Neural progenitor cell (in vitro differentiated cells): ENCODE results near the gene FRAT1. TPM values are rescaled to one million over a fixed set of nuclear protein-coding genes. Genes with fewer than 3 reads are reported as not detected.
A peak's percentile ranks its signal among the peaks of the same experiment; 100 is the strongest.

Experiments used
- DNase-seq: peaks from one replicate; pipeline ENCODE4 v3.0.0-alpha.2; 2016; ENCODE audit warnings: low spot score
- H2AFZ ChIP-seq: fragments of 200-600 bp; sonication (generic); replicated peaks from 2 replicates; pipeline ENCODE4 v1.6.1; 2016; ENCODE audit warnings: antibody characterized with exemption
- H3F3A ChIP-seq: fragments of 200-600 bp; sonication (generic); 2 replicates; pipeline ENCODE4 v1.6.1; 2016; ENCODE audit warnings: antibody characterized with exemption, low read depth
- H3K27ac ChIP-seq: fragments of 200-600 bp; sonication (generic); 2 replicates; pipeline ENCODE4 v1.5.1; 2016; ENCODE audit warnings: mild to moderate bottlenecking
- H3K27me3 ChIP-seq: fragments of 200-600 bp; sonication (generic); 2 replicates; pipeline ENCODE4 v1.6.1; 2016; ENCODE audit warnings: mild to moderate bottlenecking, moderate library complexity
- H3K36me3 ChIP-seq: fragments of 200-600 bp; sonication (generic); 2 replicates; pipeline ENCODE4 v1.5.1; 2016
- H3K4me1 ChIP-seq: fragments of 200-600 bp; sonication (generic); 2 replicates; pipeline ENCODE4 v1.6.1; 2016; ENCODE audit warnings: mixed run types
- H3K4me2 ChIP-seq: fragments of 200-600 bp; sonication (generic); 2 replicates; pipeline ENCODE4 v1.6.1; 2016
- H3K4me3 ChIP-seq: fragments of 200-600 bp; sonication (generic); 2 replicates; pipeline ENCODE4 v1.5.1; 2016
- H3K79me2 ChIP-seq: fragments of 200-600 bp; sonication (generic); 2 replicates; pipeline ENCODE4 v1.6.1; 2016; ENCODE audit warnings: low read depth
- H3K9ac ChIP-seq: fragments of 200-600 bp; sonication (generic); 2 replicates; pipeline ENCODE4 v1.6.1; 2016
- H3K9me3 ChIP-seq: fragments of 200-600 bp; sonication (generic); 2 replicates; pipeline ENCODE4 v1.5.1; 2016; ENCODE audit warnings: low read depth
- H4K20me1 ChIP-seq: fragments of 200-600 bp; sonication (generic); 2 replicates; pipeline ENCODE4 v1.6.1; 2016; ENCODE audit warnings: low read depth
- H3K27ac Mint-ChIP-seq: 3 replicates; pipeline ENCODE4 v1.8.0; 2021; ENCODE audit warnings: mixed read lengths
- H3K27me3 Mint-ChIP-seq: 2 replicates; pipeline ENCODE4 v1.8.0; 2022; ENCODE audit warnings: low read depth, mild to moderate bottlenecking, inconsistent platforms, moderate library complexity, mixed read lengths; ENCODE audit not compliant: insufficient read depth
- H3K36me3 Mint-ChIP-seq: 3 replicates; pipeline ENCODE4 v1.8.0; 2021; ENCODE audit warnings: mixed read lengths
- H3K4me1 Mint-ChIP-seq: 3 replicates; pipeline ENCODE4 v1.8.0; 2021; ENCODE audit warnings: mixed read lengths
- H3K4me3 Mint-ChIP-seq: 3 replicates; pipeline ENCODE4 v1.8.0; 2021; ENCODE audit warnings: mild to moderate bottlenecking, moderate library complexity, mixed read lengths
- H3K9me3 Mint-ChIP-seq: 3 replicates; pipeline ENCODE4 v1.8.0; 2020; ENCODE audit warnings: mixed read lengths
- CTCF ChIP-seq: fragments of 200-600 bp; sonication (generic); IDR thresholded peaks from 2 replicates; pipeline ENCODE4 v1.5.1; 2017; ENCODE audit warnings: antibody characterized with exemption, mild to moderate bottlenecking
- EZH2 ChIP-seq: fragments of 200-600 bp; sonication (generic); IDR thresholded peaks from 2 replicates; pipeline ENCODE4 v1.6.1; 2017; ENCODE audit warnings: antibody characterized with exemption, mild to moderate bottlenecking, moderate library complexity
- EZH2phosphoT487 ChIP-seq: fragments of 200-600 bp; sonication (generic); IDR thresholded peaks from 2 replicates; pipeline ENCODE4 v1.6.1; 2017; ENCODE audit warnings: antibody characterized with exemption
- total RNA-seq: library from RNA; depleted of rRNA; stranded (reverse); fragments of >200 nt; gene quantifications from 2 replicates; pipeline ENCODE4 v1.2.3, GENCODE V29; 2015; ENCODE audit warnings: low replicate concordance

FRAT1 gene
- total RNA-seq, 1 donor from 2014 or later: 2.0 TPM

DNA sequence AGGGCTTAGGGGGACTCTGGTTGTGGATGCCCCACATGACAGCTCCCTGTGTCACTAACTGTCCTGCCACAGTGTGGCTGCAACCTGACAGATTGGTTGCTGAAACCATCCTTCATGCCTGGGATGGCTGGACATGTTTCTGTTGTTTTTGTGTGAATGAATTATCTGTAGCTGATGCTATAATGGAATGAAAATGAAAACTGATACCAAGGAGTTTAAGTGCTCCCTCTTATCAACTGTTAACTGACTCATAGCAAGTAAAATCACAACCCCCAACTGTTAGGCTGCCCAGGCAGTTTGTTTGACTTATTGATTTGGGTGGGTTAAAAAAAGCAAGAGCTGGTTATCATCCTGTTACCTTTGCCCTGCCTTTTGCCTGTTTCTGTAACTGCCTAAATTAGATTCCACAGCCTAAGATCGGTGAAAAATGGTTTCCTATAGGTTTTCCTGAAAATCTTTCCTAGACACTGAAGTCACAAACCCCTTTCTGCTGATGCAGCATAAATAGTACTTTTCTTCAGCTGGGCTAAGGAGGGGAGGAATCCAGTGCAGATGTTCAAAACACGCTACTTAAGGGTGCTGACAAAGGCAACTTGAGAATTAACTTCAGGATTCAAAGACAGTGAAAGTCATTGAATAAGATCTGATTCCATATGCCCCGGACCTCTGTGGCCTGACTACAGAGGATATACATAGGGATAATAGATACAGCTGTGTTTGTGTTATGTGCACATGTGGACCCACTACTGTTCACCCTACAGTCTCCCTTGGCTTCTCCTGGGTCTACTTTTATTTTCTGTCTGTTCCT, 9.8 kb downstream of the FRAT1 start:
- Histone ChIP-seq H3K4me2 (no peak overlapping the region), H3K9ac (no peak overlapping the region), H3K4me3 (no peak overlapping the region), H3K36me3 (no peaks in the 10 kb centered on the region), H3K27ac (no peak overlapping the region), H2AFZ (no peak overlapping the region), H4K20me1 (peaks cover 49% of the 10 kb centered on the region), H3K9me3 (no peaks in the 10 kb centered on the region), H3K79me2 (peaks cover 52% of the 10 kb centered on the region), H3F3A (peaks cover 32% of the 10 kb centered on the region), H3K27me3 (no peaks in the 10 kb centered on the region), H3K4me1 (peaks cover 16% of the 10 kb centered on the region)
- Mint-ChIP-seq H3K27ac (no peak overlapping the region), H3K9me3 (no peaks in the 10 kb centered on the region), H3K4me1 (peaks cover 21% of the 10 kb centered on the region), H3K4me3 (no peak overlapping the region), H3K36me3 (peaks cover 4% of the 10 kb centered on the region), H3K27me3 (peaks cover 12% of the 10 kb centered on the region)
- TF ChIP-seq EZH2 (no peak), CTCF (no peak), EZH2phosphoT487 (no peak)
- DNase-seq: no peak

GRCh38 chr10:97329766-97330165, 10.7 kb downstream of the FRAT1 start:
- H2AFZ ChIP-seq: no peak overlapping the region
- no peak overlapping the region for H3K4me3 ChIP-seq
- no peak for TF ChIP-seq EZH2phosphoT487
- no peak for TF ChIP-seq CTCF
- TF ChIP-seq EZH2: no peak
- Mint-ChIP-seq H3K4me3 (no peak overlapping the region), H3K4me1 (peaks cover 21% of the 10 kb centered on the region), H3K9me3 (no peaks in the 10 kb centered on the region), H3K27me3 (peaks cover 12% of the 10 kb centered on the region), H3K36me3 (peaks cover 4% of the 10 kb centered on the region), H3K27ac (no peak overlapping the region)
- H3K9ac ChIP-seq: no peak overlapping the region
- no peak overlapping the region for H3K27ac ChIP-seq
- H3K9me3 ChIP-seq: no peaks in the 10 kb centered on the region
- H3K79me2 ChIP-seq: peaks cover 57% of the 10 kb centered on the region
- no peak for DNase-seq
- H3K4me1 ChIP-seq: peaks cover 16% of the 10 kb centered on the region
- no peak overlapping the region for H3K4me2 ChIP-seq
- H3K27me3 ChIP-seq: no peaks in the 10 kb centered on the region
- peaks cover 50% of the 10 kb centered on the region for H4K20me1 ChIP-seq
- H3K36me3 ChIP-seq: no peaks in the 10 kb centered on the region
- peaks cover 32% of the 10 kb centered on the region for H3F3A ChIP-seq

DNA sequence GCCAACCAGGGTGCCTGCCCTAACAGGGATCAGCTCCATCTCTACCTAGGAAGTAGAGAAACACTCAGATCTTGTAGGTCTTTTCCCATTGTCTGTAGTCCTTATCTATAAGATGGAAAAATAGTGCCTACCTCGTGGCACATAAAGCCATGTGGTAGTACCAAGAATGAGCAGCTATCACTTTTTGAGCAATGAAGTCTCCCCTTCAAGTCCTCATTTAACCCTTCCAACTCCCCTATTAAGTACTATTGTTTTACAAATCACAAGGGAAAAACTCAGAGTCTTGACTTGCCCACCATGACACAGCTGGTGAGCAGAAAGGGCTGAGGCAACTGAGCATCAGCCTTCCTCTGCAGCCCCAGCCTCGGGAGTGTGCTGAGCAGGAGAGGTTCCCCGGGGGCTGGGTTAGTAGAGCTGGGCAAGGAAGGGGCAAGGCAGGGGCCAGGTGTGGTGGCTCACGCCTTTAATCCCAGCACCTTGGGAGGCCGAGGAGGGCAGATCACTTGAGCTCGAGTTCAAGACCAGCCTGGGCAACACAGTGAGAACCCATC, 12.2 kb downstream of the FRAT1 start:
- no peaks in the 10 kb centered on the region for H3K27me3 ChIP-seq
- peak overlapping the region; percentile 98 for H3K4me2 ChIP-seq
- no peak for TF ChIP-seq CTCF
- TF ChIP-seq EZH2phosphoT487: no peak
- no peak for TF ChIP-seq EZH2
- Mint-ChIP-seq H3K27me3 (peaks cover 19% of the 10 kb centered on the region), H3K4me1 (peaks cover 25% of the 10 kb centered on the region), H3K36me3 (peaks cover 4% of the 10 kb centered on the region), H3K27ac (no peak overlapping the region), H3K4me3 (peak overlapping the region; percentile 57), H3K9me3 (no peaks in the 10 kb centered on the region)
- no peaks in the 10 kb centered on the region for H3K9me3 ChIP-seq
- H4K20me1 ChIP-seq: peaks cover 50% of the 10 kb centered on the region
- H2AFZ ChIP-seq: no peak overlapping the region
- H3K36me3 ChIP-seq: no peaks in the 10 kb centered on the region
- peak overlapping the region; percentile 70 for H3K4me3 ChIP-seq
- H3K4me1 ChIP-seq: peaks cover 24% of the 10 kb centered on the region
- DNase-seq: no peak
- H3K79me2 ChIP-seq: peaks cover 57% of the 10 kb centered on the region
- peaks cover 43% of the 10 kb centered on the region for H3F3A ChIP-seq
- no peak overlapping the region for H3K27ac ChIP-seq
- H3K9ac ChIP-seq: no peak overlapping the region
